Measurements from ENCODE around the gene TMSB10. TPM values are rescaled to one million over a fixed set of nuclear protein-coding genes. Genes with fewer than 3 reads are reported as not detected.

TMSB10 gene
- total RNA-seq, 2 donors from 2014 or later, result 884 to 1,078 TPM

GRCh38 chr2:84899304-84900204 is 5.9 kb upstream of the TMSB10 start:
- H3K9me3 Mint-ChIP-seq, result peaks cover 3% of the 10 kb centered on the region in 2 donors
- H3K27ac Mint-ChIP-seq, result peak overlapping the region; percentile 98
- no peaks in the 10 kb centered on the region for H3K27me3 Mint-ChIP-seq (ENCODE audit: low read depth)
- peaks cover 95% of the 10 kb centered on the region for H3K4me1 Mint-ChIP-seq (ENCODE audit: low read depth)
- DNase-seq (no peak), ATAC-seq (replicated peaks in 1 of 2) (no peak)
- H3K4me3 Mint-ChIP-seq, result no peak overlapping the region
- H3K36me3 Mint-ChIP-seq (ENCODE audit: insufficient read depth in 2 of 2), result peaks cover 0 to 4% of the 10 kb centered on the region in 2 donors

GRCh38 chr2:84900971-84901370 is 4.5 kb upstream of the TMSB10 start:
- peaks cover 0 to 5% of the 10 kb centered on the region in 2 donors for H3K36me3 Mint-ChIP-seq (ENCODE audit: insufficient read depth in 2 of 2)
- ATAC-seq (replicated peaks in 1 of 2), result no peak
- peak overlapping the region; percentile 4 for H3K27ac Mint-ChIP-seq

GRCh38 chr2:84901593-84902120 is 3.8 kb upstream of the TMSB10 start:
- Mint-ChIP-seq H3K36me3 (ENCODE audit: insufficient read depth in 2 of 2) (peaks cover 4 to 12% of the 10 kb centered on the region in 2 donors), H3K4me3 (no peak overlapping the region), H3K27ac (no peak overlapping the region), H3K9me3 (peaks cover 3% of the 10 kb centered on the region in 2 donors), H3K27me3 (ENCODE audit: low read depth) (no peaks in the 10 kb centered on the region), H3K4me1 (ENCODE audit: low read depth) (peaks cover 78% of the 10 kb centered on the region)
- ATAC-seq (replicated peaks in 1 of 2) (no peak), DNase-seq (no peak)

More at GRCh38 chr2:84900971-84901370, 4.5 kb upstream of the TMSB10 start:
- Mint-ChIP-seq H3K9me3 (peaks cover 3% of the 10 kb centered on the region in 2 donors), H3K27me3 (ENCODE audit: low read depth) (no peaks in the 10 kb centered on the region), H3K4me3 (no peak overlapping the region), H3K4me1 (ENCODE audit: low read depth) (peaks cover 83% of the 10 kb centered on the region)
- DNase-seq, result no peak

- ATAC-seq (replicated peaks in 1 of 2) (no peak), DNase-seq (no peak)
- Mint-ChIP-seq H3K36me3 (ENCODE audit: insufficient read depth in 2 of 2) (peaks cover 11 to 20% of the 10 kb centered on the region in 2 donors), H3K4me3 (no peak overlapping the region), H3K9me3 (peaks cover 3% of the 10 kb centered on the region in 2 donors), H3K4me1 (ENCODE audit: low read depth) (peaks cover 78% of the 10 kb centered on the region), H3K27ac (no peak overlapping the region), H3K27me3 (ENCODE audit: low read depth) (no peaks in the 10 kb centered on the region)
Observed at GRCh38 chr2:84902526-84902925, 2.9 kb upstream of the TMSB10 start.

GRCh38 chr2:84904151-84904550 is 1.3 kb upstream of the TMSB10 start:
- no peak for DNase-seq
- no peaks in the 10 kb centered on the region for H3K27me3 Mint-ChIP-seq (ENCODE audit: low read depth)
- H3K36me3 Mint-ChIP-seq (ENCODE audit: insufficient read depth in 2 of 2), result peaks cover 17 to 30% of the 10 kb centered on the region in 2 donors
- no peak for ATAC-seq (replicated peaks in 1 of 2)
- H3K27ac Mint-ChIP-seq, result peak overlapping the region; percentile 27
- H3K4me1 Mint-ChIP-seq (ENCODE audit: low read depth), result peaks cover 78% of the 10 kb centered on the region
- H3K4me3 Mint-ChIP-seq, result peak overlapping the region; percentile 90 to 91
- peaks cover 3 to 4% of the 10 kb centered on the region in 2 donors for H3K9me3 Mint-ChIP-seq

GRCh38 chr2:84904717-84905174 is 710 bp upstream of the TMSB10 start:
- H3K27me3 Mint-ChIP-seq (ENCODE audit: low read depth), result no peaks in the 10 kb centered on the region
- H3K4me1 Mint-ChIP-seq (ENCODE audit: low read depth), result peaks cover 78% of the 10 kb centered on the region
- H3K9me3 Mint-ChIP-seq, result peaks cover 9 to 10% of the 10 kb centered on the region in 2 donors
- peak overlapping the region; percentile 90 to 91 for H3K4me3 Mint-ChIP-seq
- H3K36me3 Mint-ChIP-seq (ENCODE audit: insufficient read depth in 2 of 2), result peaks cover 23 to 36% of the 10 kb centered on the region in 2 donors
- DNase-seq (peak; percentile 29 to 30), ATAC-seq (replicated peaks in 1 of 2) (no peak)
- peak overlapping the region; percentile 38 for H3K27ac Mint-ChIP-seq

GRCh38 chr2:84906108-84906899 is 848 bp downstream of the TMSB10 start:
- Mint-ChIP-seq H3K36me3 (ENCODE audit: insufficient read depth in 2 of 2) (peaks cover 26 to 40% of the 10 kb centered on the region in 2 donors), H3K4me3 (peak overlapping the region; percentile 90 to 91), H3K9me3 (peaks cover 12 to 13% of the 10 kb centered on the region in 2 donors), H3K27ac (peak overlapping the region; percentile 88), H3K4me1 (ENCODE audit: low read depth) (peaks cover 74% of the 10 kb centered on the region), H3K27me3 (ENCODE audit: low read depth) (no peaks in the 10 kb centered on the region)
- DNase-seq, result peak; percentile 62 to 76
- peak; percentile 3 to 8 for ATAC-seq (replicated peaks in 1 of 2)

GRCh38 chr2:84906900-84907714 is 1.7 kb downstream of the TMSB10 start:
- DNase-seq, result peak; percentile 28 to 46
- ATAC-seq (replicated peaks in 1 of 2), result peak; percentile 0 to 9
- Mint-ChIP-seq H3K9me3 (peaks cover 11 to 12% of the 10 kb centered on the region in 2 donors), H3K4me1 (ENCODE audit: low read depth) (peaks cover 76% of the 10 kb centered on the region), H3K27ac (peak overlapping the region; percentile 88), H3K4me3 (peak overlapping the region; percentile 90 to 91), H3K27me3 (ENCODE audit: low read depth) (no peaks in the 10 kb centered on the region), H3K36me3 (ENCODE audit: insufficient read depth in 2 of 2) (peaks cover 26 to 40% of the 10 kb centered on the region in 2 donors)

- peak overlapping the region; percentile 88 for H3K27ac Mint-ChIP-seq
- peaks cover 26 to 39% of the 10 kb centered on the region in 2 donors for H3K36me3 Mint-ChIP-seq (ENCODE audit: insufficient read depth in 2 of 2)
- H3K27me3 Mint-ChIP-seq (ENCODE audit: low read depth), result no peaks in the 10 kb centered on the region
- peak; percentile 54 to 62 for DNase-seq
- peaks cover 11% of the 10 kb centered on the region in 2 donors for H3K9me3 Mint-ChIP-seq
- H3K4me3 Mint-ChIP-seq, result peak overlapping the region; percentile 90 to 91
- peaks cover 60% of the 10 kb centered on the region for H3K4me1 Mint-ChIP-seq (ENCODE audit: low read depth)
- peak; percentile 10 to 33 for ATAC-seq (replicated peaks in 1 of 2)
Observed at GRCh38 chr2:84908948-84909713, 3.7 kb downstream of the TMSB10 start.

- no peak for DNase-seq
- Mint-ChIP-seq H3K27ac (peak overlapping the region; percentile 14), H3K27me3 (ENCODE audit: low read depth) (no peaks in the 10 kb centered on the region), H3K36me3 (ENCODE audit: insufficient read depth in 2 of 2) (peaks cover 26 to 35% of the 10 kb centered on the region in 2 donors), H3K4me1 (ENCODE audit: low read depth) (peaks cover 61% of the 10 kb centered on the region), H3K9me3 (peaks cover 11% of the 10 kb centered on the region in 2 donors), H3K4me3 (no peak overlapping the region)
- ATAC-seq (replicated peaks in 1 of 2), result no peak
Observed at GRCh38 chr2:84911135-84911678, 5.8 kb downstream of the TMSB10 start.

GRCh38 chr2:84912984-84913383 is 7.5 kb downstream of the TMSB10 start:
- H3K27ac Mint-ChIP-seq, result no peak overlapping the region
- H3K9me3 Mint-ChIP-seq, result peaks cover 11% of the 10 kb centered on the region in 2 donors
- H3K36me3 Mint-ChIP-seq (ENCODE audit: insufficient read depth in 2 of 2), result peaks cover 15 to 21% of the 10 kb centered on the region in 2 donors
- peaks cover 49% of the 10 kb centered on the region for H3K4me1 Mint-ChIP-seq (ENCODE audit: low read depth)
- H3K4me3 Mint-ChIP-seq, result no peak overlapping the region
- DNase-seq (no peak), ATAC-seq (replicated peaks in 1 of 2) (no peak)
- H3K27me3 Mint-ChIP-seq (ENCODE audit: low read depth), result no peaks in the 10 kb centered on the region

All from activated T-cell treated with anti-CD3 and anti-CD28 coated beads, Interleukin-2, amount 50 U/mL, for 72 hours (primary cell).